HG03060 (cell line): ENCODE data around the gene PPP2R2D.
"Not testable (repeated sequence)": the region's sequence is repeated elsewhere in the genome, so short reads cannot be mapped to it uniquely, and the experiment has no call there.

Source experiments
- ATAC-seq: cut with Tn5 transposase; IDR thresholded peaks from one replicate; pipeline ENCODE4 v1.9.1; 2021; ENCODE audit warnings: low read depth, moderate number of reproducible peaks; ENCODE audit not compliant: unreplicated experiment

The PPP2R2D gene

GRCh38 chr10:131944976-131945695 is 44.3 kb downstream of the PPP2R2D start:
- ATAC-seq, result no peak

GRCh38 chr10:131946321-131946751 is 45.5 kb downstream of the PPP2R2D start:
- no peak for ATAC-seq

GRCh38 chr10:131946880-131947279 is 46.1 kb downstream of the PPP2R2D start:
- no peak for ATAC-seq

GRCh38 chr10:131947631-131948347 is 47.0 kb downstream of the PPP2R2D start:
- ATAC-seq, result no peak

- ATAC-seq, result no peak
Measured at GRCh38 chr10:131948501-131948900, 47.7 kb downstream of the PPP2R2D start.

- no peak for ATAC-seq
Measured at GRCh38 chr10:131949041-131949862, 48.4 kb downstream of the PPP2R2D start.

GRCh38 chr10:131949908-131950307 is 49.1 kb downstream of the PPP2R2D start:
- ATAC-seq, result not testable (repeated sequence)

GRCh38 chr10:131954356-131954965 is 53.7 kb downstream of the PPP2R2D start:
- ATAC-seq, result no peak

- no peak for ATAC-seq
Measured at GRCh38 chr10:131955591-131956340, 55.0 kb downstream of the PPP2R2D start.

- ATAC-seq, result no peak
Measured at GRCh38 chr10:131959841-131960240, 59.0 kb downstream of the PPP2R2D start.

GRCh38 chr10:131960631-131961046 is 59.8 kb downstream of the PPP2R2D start:
- no peak for ATAC-seq

- ATAC-seq, result no peak
Measured at GRCh38 chr10:131961047-131961776, 60.4 kb downstream of the PPP2R2D start.

- no peak for ATAC-seq
Measured at GRCh38 chr10:131961777-131962662, 61.2 kb downstream of the PPP2R2D start.

GRCh38 chr10:131963350-131963749 is 62.5 kb downstream of the PPP2R2D start:
- ATAC-seq, result no peak

- ATAC-seq, result no peak
Measured at GRCh38 chr10:131963811-131964210, 63.0 kb downstream of the PPP2R2D start.

- no peak for ATAC-seq
Measured at GRCh38 chr10:131964298-131964697, 63.5 kb downstream of the PPP2R2D start.

GRCh38 chr10:131968949-131969348 is 68.1 kb downstream of the PPP2R2D start:
- ATAC-seq, result no peak

GRCh38 chr10:131970946-131971345 is 70.1 kb downstream of the PPP2R2D start:
- no peak for ATAC-seq
